ENCODE data around the gene MINDY4B.

The MINDY4B gene

DNA sequence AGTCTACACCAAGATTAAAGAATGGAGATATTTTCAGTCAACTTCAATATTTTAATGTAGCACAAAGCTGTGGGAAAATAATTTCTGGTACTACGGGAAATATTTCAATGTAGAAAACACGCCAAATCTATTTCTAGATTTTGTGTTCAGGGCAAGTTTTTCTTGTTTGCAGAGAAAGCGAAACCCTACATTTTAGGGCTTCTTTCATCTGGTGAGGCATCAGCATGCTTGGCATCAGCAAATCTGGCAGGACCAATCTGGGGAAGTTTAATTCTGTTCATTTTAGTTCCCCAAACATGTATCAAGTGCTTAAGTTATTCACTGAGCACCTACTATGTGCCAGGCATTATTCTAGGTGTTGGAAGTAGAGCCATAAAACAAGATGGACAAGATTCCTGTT lies 37.0 kb upstream of the MINDY4B start:
- Histone ChIP-seq H3K4me1 (ENCODE audit: control insufficient read depth, low read length) (no peaks in the 10 kb centered on the region), H3F3A (ENCODE audit: control insufficient read depth, insufficient read depth) (no peaks in the 10 kb centered on the region), H3K27ac (ENCODE audit: low read depth, low read length) (no peak overlapping the region), H3K4me3 (ENCODE audit: low read length) (no peak overlapping the region), H4K20me1 (ENCODE audit: control insufficient read depth, insufficient read depth, low read depth, low read length) (no peaks in the 10 kb centered on the region), H3K9me3 (ENCODE audit: control insufficient read depth, insufficient read depth, low read length) (peaks cover 7% of the 10 kb centered on the region; the same call in 1 of the 2 replicates), H3K4me2 (ENCODE audit: low read length) (no peak overlapping the region), H3K36me3 (ENCODE audit: control insufficient read depth, low read length) (no peaks in the 10 kb centered on the region), H3K79me2 (ENCODE audit: control insufficient read depth, low read length) (no peaks in the 10 kb centered on the region), H3K9me2 (replicated peaks; ENCODE audit: control insufficient read depth, low read length) (no peaks in the 10 kb centered on the region), H3K27me3 (ENCODE audit: control insufficient read depth, low read length) (no peaks in the 10 kb centered on the region)
- TF ChIP-seq, protein P1, sequence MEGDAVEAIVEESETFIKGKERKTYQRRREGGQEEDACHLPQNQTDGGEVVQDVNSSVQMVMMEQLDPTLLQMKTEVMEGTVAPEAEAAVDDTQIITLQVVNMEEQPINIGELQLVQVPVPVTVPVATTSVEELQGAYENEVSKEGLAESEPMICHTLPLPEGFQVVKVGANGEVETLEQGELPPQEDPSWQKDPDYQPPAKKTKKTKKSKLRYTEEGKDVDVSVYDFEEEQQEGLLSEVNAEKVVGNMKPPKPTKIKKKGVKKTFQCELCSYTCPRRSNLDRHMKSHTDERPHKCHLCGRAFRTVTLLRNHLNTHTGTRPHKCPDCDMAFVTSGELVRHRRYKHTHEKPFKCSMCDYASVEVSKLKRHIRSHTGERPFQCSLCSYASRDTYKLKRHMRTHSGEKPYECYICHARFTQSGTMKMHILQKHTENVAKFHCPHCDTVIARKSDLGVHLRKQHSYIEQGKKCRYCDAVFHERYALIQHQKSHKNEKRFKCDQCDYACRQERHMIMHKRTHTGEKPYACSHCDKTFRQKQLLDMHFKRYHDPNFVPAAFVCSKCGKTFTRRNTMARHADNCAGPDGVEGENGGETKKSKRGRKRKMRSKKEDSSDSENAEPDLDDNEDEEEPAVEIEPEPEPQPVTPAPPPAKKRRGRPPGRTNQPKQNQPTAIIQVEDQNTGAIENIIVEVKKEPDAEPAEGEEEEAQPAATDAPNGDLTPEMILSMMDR (IDR thresholded peaks at IDR 0.05; ENCODE audit: low read depth, low read length, poor library complexity, severe bottlenecking) = no peak
- TF ChIP-seq EZH2phosphoT487 (IDR thresholded peaks at IDR 0.05; ENCODE audit: borderline replicate concordance, low read length) = no peak

DNA sequence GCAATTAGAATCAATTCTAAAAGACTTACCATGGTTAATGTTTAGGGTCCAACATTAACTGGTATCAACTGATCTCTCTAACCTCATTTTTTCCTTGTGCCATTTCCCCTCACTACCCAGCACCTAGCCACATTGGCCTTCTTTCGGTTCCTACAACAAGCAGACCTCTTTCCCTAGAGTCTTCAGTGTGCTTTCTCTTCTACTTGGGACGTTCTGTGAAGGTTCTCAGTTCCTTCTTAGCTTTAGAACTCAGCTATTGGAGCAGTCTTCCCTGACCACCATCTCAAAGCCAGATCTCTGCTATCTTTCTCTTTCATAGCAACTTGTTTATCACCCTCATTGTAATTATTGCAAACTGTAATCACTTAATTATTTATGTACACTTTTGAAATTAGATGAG lies 31.5 kb upstream of the MINDY4B start:
- Histone ChIP-seq H3K4me2 (ENCODE audit: low read length) (no peak overlapping the region), H3K4me3 (ENCODE audit: low read length) (no peak overlapping the region), H4K20me1 (ENCODE audit: control insufficient read depth, insufficient read depth, low read depth, low read length) (no peaks in the 10 kb centered on the region), H3K27ac (ENCODE audit: low read depth, low read length) (no peak overlapping the region), H3K36me3 (ENCODE audit: control insufficient read depth, low read length) (no peaks in the 10 kb centered on the region), H3K9me3 (ENCODE audit: control insufficient read depth, insufficient read depth, low read length) (no peaks in the 10 kb centered on the region), H3K79me2 (ENCODE audit: control insufficient read depth, low read length) (no peaks in the 10 kb centered on the region), H3F3A (ENCODE audit: control insufficient read depth, insufficient read depth) (no peaks in the 10 kb centered on the region), H3K9me2 (replicated peaks; ENCODE audit: control insufficient read depth, low read length) (no peaks in the 10 kb centered on the region; the same call in 1 of the 2 replicates), H3K27me3 (ENCODE audit: control insufficient read depth, low read length) (peaks cover 14% of the 10 kb centered on the region), H3K4me1 (ENCODE audit: control insufficient read depth, low read length) (no peaks in the 10 kb centered on the region)
- no peak for TF ChIP-seq EZH2phosphoT487 (IDR thresholded peaks at IDR 0.05; ENCODE audit: borderline replicate concordance, low read length)
- TF ChIP-seq, protein P1 (IDR thresholded peaks at IDR 0.05; ENCODE audit: low read depth, low read length, poor library complexity, severe bottlenecking) = no peak

DNA sequence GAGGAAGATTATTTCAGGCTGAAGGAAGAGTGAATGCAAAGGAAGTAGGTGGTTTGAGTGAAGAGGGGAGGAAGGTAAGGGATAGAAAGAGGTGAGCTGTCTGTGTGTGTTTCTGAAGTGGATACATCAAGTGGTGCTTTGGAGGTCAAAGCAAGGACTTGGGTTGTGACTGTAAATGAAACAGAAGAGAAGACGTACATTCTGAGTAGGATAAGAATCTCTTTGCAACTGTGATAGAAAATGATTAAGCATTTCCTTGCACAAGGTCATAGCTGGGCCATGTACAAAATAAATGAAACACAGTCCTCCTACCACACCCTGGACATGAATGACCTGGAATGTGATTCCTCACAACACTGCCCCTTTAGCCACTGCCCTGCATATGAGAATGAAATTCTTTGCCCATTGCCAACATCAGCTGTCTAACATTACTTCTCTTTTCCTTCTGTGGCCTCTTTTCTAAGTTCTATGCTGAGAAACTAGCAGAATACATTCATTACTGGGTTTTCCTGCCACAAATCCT lies 28.3 kb upstream of the MINDY4B start:
- Histone ChIP-seq H3K9me3 (ENCODE audit: control insufficient read depth, insufficient read depth, low read length) (no peaks in the 10 kb centered on the region), H3K4me1 (ENCODE audit: control insufficient read depth, low read length) (no peaks in the 10 kb centered on the region), H3K79me2 (ENCODE audit: control insufficient read depth, low read length) (no peaks in the 10 kb centered on the region), H3K9me2 (replicated peaks; ENCODE audit: control insufficient read depth, low read length) (no peaks in the 10 kb centered on the region; the same call in 1 of the 2 replicates), H3K4me2 (ENCODE audit: low read length) (no peak overlapping the region), H3K4me3 (ENCODE audit: low read length) (no peak overlapping the region), H4K20me1 (ENCODE audit: control insufficient read depth, insufficient read depth, low read depth, low read length) (no peaks in the 10 kb centered on the region), H3K27ac (ENCODE audit: low read depth, low read length) (no peak overlapping the region), H3K36me3 (ENCODE audit: control insufficient read depth, low read length) (no peaks in the 10 kb centered on the region), H3K27me3 (ENCODE audit: control insufficient read depth, low read length) (peaks cover 26% of the 10 kb centered on the region), H3F3A (ENCODE audit: control insufficient read depth, insufficient read depth) (no peaks in the 10 kb centered on the region)
- no peak for TF ChIP-seq EZH2phosphoT487 (IDR thresholded peaks at IDR 0.05; ENCODE audit: borderline replicate concordance, low read length)
- TF ChIP-seq, protein P1 (IDR thresholded peaks at IDR 0.05; ENCODE audit: low read depth, low read length, poor library complexity, severe bottlenecking) = no peak
